GM12801 (cell line): ENCODE measurements around the gene SPA17.

ENCODE experiments used
- CTCF ChIP-seq: IDR thresholded peaks from one replicate; pipeline ENCODE4 v1.5.1; 2011; ENCODE audit warnings: control low read depth; ENCODE audit not compliant: insufficient read length; ENCODE audit errors: extremely low read depth

Gene SPA17

GRCh38 chr11:124712392-124712791 is 38.7 kb downstream of the SPA17 start:
- no peak for TF ChIP-seq CTCF

- TF ChIP-seq CTCF, result no peak
Observed at GRCh38 chr11:124716591-124716990, 42.9 kb downstream of the SPA17 start.

- no peak for TF ChIP-seq CTCF
Observed at GRCh38 chr11:124717421-124717785, 43.7 kb downstream of the SPA17 start.

GRCh38 chr11:124717786-124718651 is 44.3 kb downstream of the SPA17 start:
- TF ChIP-seq CTCF, result no peak

- no peak for TF ChIP-seq CTCF
Observed at GRCh38 chr11:124718801-124719200, 45.1 kb downstream of the SPA17 start.

- no peak for TF ChIP-seq CTCF
Observed at GRCh38 chr11:124719534-124719933, 45.8 kb downstream of the SPA17 start.

GRCh38 chr11:124722176-124722575 is 48.5 kb downstream of the SPA17 start:
- no peak for TF ChIP-seq CTCF
